AG09319 (cell line): ENCODE results near the gene MORN1.

Source experiments
- DNase-seq: peaks from one replicate; pipeline ENCODE4 v3.0.0-alpha.2; 2010; ENCODE audit warnings: low read depth; ENCODE audit errors: extremely low read depth
- CTCF ChIP-seq: IDR thresholded peaks from 2 replicates; pipeline ENCODE4 v1.5.1; 2011; ENCODE audit warnings: low read depth, mild to moderate bottlenecking, inconsistent platforms, low read length, moderate library complexity

Gene MORN1

GRCh38 chr1:2307972-2308371 is 83.4 kb downstream of the MORN1 start:
- no peak for TF ChIP-seq CTCF
- DNase-seq: no peak

DNA sequence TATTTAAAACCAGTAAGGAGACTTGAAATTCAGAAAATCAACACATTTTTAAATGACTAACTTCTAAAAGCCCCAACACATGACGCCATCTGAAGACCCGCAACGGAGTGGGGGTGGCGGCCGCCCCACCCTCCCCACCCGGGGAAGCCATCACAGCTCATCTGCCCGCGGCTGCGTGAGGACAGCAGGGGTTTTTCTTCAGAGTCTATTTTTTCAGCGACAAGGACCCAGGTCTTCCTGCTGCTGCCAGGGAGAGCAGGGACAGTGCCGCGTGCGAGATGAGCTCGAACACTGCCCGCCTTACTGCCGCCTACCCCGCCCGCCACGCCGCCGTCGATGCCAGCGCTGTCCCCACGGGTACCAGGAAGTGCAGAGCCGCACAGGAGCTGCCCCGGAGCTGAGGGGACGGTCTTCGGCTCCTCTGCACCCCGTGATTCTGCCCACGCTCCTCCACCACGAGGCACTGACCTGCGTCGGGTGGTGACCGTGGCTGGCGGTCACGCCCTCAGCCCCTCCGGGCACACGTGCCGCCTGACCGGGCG is 84.2 kb downstream of the MORN1 start:
- no peak for DNase-seq
- TF ChIP-seq CTCF: no peak

DNA sequence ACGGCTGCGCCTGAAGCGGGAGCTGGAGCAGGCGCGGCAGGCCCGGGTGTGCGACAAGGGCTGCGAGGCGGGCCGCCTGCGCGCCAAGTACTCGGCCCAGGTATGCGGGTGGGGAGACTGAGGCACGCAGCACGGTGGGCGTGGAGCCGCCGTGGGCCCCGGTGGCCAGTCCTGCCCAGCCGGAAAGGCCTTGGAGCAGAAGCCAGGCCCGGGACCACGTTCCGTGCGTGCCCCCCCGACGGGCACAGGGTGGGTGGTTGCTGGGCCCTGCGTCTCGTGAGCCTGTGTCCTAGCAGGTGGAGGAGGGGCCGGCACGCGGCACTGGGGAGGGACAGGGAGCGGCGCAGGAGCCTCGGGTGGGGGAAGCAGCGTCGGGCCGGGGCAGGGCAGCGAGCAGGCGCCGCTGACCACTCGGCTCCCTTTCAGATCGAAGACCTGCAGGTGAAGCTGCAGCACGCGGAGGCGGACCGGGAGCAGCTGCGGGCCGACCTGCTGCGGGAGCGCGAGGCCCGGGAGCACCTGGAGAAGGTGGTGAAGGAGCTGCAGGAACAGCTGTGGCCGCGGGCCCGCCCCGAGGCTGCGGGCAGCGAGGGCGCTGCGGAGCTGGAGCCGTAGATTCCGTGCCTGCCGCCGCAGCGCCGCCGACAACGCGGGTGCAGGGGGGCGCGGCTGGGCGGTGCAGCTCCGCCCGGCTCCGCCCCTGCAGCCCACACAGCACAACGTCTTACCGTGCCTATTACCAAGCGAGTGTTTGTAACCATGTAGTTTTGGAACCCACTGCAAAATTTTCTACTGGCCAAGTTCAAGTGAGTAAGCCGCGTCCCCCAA is 85.0 kb downstream of the MORN1 start:
- DNase-seq: no peak
- no peak for TF ChIP-seq CTCF

DNA sequence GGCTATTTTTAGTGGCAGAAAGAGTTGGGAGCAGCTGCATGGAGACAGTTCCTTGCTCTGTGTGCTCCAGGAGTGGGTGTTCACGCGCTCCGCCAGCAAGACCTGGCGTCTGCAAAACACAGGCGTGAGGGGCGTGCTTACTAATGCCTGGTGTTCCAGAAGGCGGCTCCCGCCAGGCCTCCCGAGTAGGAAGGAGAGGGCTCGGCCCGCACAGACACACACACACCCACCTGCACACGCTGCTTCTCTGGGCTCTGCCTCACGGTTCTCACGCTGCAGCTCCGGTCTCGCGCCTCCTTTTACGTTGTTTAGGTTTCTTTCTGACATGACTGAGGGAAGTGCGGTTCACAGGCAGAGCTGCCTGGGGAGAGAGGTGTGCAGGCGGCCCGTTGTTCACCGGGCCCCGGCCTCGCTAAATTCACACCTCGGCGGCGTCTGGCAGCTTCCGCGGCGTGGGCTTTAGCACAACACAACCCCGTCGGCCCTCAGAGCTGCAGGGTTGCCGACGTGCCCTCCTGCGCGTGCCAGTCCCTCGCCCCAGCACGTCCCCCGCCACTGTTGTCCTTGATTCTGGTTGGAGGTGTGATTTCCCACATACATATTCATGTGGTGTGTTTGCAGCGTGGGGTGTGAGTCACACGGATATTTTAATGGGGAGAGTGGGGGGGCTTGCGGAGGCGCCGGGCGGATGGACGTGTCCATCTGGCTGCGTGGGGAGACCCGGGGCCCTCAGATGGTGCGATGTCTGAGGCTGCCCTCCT is 86.3 kb downstream of the MORN1 start:
- no peak for DNase-seq
- no peak for TF ChIP-seq CTCF

DNA sequence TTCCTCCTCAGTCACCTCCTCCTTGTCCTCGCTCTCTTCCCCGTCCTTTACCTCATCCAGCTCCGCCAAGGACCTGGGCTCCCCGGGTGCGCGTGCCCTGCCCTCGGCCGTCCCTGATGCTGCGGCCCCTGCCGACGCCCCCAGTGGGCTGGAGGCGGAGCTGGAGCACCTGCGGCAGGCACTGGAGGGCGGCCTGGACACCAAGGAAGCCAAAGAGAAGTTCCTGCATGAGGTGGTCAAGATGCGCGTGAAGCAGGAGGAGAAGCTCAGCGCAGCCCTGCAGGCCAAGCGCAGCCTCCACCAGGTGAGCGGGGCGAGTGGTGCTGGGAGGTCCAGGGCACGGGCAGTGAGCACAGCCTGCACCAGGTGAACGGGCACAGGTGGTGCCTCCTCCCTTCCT is 87.1 kb downstream of the MORN1 start:
- no peak for TF ChIP-seq CTCF
- DNase-seq: no peak

DNA sequence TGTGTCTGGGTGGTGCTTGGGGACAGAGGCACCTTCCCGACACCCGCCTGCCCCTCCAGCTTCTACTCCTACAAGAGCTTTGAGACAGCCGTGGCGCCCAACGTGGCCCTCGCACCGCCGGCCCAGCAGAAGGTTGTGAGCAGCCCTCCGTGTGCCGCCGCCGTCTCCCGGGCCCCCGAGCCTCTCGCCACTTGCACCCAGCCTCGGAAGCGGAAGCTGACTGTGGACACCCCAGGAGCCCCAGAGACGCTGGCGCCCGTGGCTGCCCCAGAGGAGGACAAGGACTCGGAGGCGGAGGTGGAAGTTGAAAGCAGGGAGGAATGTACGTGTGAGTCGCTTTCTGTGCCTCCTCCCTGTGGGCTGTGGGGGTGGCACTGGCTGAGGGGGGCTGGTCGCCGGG is 87.6 kb downstream of the MORN1 start:
- no peak for TF ChIP-seq CTCF

GRCh38 chr1:2303016-2303775 is 88.2 kb downstream of the MORN1 start:
- no peak for TF ChIP-seq CTCF
- DNase-seq: no peak

More for the DNA sequence above, 87.6 kb downstream of the MORN1 start:
- no peak for DNase-seq
